HL-60 (cell line): ENCODE results near the gene TDRD12.
A peak's percentile ranks its signal among the peaks of the same experiment; 100 is the strongest.
"Not testable (repeated sequence)": the region's sequence is repeated elsewhere in the genome, so short reads cannot be mapped to it uniquely, and the experiment has no call there.

Experiments used
- GABPA ChIP-seq: IDR thresholded peaks from 2 replicates; pipeline ENCODE4 v1.6.1; 2012; ENCODE audit warnings: low read depth
- POLR2AphosphoS5 ChIP-seq: IDR thresholded peaks from 2 replicates; pipeline ENCODE4 v1.6.1; 2012; ENCODE audit warnings: low read depth
- SPI1 ChIP-seq: IDR thresholded peaks from 2 replicates; pipeline ENCODE4 v1.6.1; 2012; ENCODE audit warnings: low read depth, mild to moderate bottlenecking, borderline replicate concordance
- TF ChIP-seq, protein P1 (sequence below): IDR thresholded peaks from one replicate; pipeline ENCODE4 v1.5.1; 2011; ENCODE audit warnings: low read length, control low read depth, inconsistent platforms; ENCODE audit not compliant: insufficient read depth
- TF ChIP-seq, protein P2 (sequence below): IDR thresholded peaks from 2 replicates; pipeline ENCODE4 v1.6.1; 2012; ENCODE audit warnings: low read depth; ENCODE audit not compliant: insufficient replicate concordance

DNA sequence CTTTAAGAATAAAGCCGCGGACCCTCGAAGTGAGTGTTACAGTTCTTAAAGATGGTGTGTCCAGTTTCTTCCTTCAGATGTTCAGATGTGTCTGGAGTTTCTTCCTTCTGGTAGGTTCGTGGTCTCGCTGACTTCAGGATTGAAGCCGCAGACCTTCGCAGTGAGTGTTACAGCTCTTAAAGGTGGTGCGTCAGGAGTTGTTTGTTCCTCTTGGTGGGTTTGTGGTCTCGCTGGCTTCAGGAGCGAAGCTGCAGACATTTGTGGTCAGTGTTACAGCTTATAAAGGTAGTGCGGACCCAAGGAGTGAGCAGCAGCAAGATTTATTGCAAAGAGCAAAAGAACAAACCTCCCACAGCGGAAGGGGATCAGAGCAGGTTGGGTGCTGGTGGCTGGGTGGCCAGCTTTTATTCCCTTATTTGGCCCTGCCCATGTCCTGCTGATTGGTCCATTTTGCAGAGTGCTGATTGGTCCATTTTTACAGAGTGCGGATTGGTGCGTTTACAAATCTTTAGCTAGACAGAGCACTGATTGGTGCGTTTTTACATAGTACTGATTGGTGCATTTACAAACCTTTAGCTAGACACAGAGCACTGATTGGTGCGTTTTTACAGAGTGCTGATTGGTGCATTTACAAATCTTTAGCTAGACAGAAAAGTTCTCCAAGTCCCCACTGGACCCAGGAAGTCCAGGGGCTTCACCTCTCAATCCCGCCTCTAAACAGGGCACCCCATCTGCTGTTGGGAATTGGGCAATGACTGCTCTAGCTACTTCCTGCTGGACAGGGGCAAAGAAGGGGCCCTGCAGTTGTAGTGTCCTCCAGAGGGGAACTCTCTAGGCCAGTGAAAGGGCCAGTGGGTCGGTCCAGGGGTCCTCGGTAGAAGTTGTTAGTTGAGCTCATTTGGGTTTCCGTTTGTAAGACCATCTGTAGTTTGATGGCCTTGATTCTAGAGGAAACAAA is 26.1 kb upstream of the TDRD12 start:
- TF ChIP-seq, protein P1, sequence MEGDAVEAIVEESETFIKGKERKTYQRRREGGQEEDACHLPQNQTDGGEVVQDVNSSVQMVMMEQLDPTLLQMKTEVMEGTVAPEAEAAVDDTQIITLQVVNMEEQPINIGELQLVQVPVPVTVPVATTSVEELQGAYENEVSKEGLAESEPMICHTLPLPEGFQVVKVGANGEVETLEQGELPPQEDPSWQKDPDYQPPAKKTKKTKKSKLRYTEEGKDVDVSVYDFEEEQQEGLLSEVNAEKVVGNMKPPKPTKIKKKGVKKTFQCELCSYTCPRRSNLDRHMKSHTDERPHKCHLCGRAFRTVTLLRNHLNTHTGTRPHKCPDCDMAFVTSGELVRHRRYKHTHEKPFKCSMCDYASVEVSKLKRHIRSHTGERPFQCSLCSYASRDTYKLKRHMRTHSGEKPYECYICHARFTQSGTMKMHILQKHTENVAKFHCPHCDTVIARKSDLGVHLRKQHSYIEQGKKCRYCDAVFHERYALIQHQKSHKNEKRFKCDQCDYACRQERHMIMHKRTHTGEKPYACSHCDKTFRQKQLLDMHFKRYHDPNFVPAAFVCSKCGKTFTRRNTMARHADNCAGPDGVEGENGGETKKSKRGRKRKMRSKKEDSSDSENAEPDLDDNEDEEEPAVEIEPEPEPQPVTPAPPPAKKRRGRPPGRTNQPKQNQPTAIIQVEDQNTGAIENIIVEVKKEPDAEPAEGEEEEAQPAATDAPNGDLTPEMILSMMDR = not testable (repeated sequence)
- not testable (repeated sequence) for TF ChIP-seq POLR2AphosphoS5
- TF ChIP-seq, protein P2, sequence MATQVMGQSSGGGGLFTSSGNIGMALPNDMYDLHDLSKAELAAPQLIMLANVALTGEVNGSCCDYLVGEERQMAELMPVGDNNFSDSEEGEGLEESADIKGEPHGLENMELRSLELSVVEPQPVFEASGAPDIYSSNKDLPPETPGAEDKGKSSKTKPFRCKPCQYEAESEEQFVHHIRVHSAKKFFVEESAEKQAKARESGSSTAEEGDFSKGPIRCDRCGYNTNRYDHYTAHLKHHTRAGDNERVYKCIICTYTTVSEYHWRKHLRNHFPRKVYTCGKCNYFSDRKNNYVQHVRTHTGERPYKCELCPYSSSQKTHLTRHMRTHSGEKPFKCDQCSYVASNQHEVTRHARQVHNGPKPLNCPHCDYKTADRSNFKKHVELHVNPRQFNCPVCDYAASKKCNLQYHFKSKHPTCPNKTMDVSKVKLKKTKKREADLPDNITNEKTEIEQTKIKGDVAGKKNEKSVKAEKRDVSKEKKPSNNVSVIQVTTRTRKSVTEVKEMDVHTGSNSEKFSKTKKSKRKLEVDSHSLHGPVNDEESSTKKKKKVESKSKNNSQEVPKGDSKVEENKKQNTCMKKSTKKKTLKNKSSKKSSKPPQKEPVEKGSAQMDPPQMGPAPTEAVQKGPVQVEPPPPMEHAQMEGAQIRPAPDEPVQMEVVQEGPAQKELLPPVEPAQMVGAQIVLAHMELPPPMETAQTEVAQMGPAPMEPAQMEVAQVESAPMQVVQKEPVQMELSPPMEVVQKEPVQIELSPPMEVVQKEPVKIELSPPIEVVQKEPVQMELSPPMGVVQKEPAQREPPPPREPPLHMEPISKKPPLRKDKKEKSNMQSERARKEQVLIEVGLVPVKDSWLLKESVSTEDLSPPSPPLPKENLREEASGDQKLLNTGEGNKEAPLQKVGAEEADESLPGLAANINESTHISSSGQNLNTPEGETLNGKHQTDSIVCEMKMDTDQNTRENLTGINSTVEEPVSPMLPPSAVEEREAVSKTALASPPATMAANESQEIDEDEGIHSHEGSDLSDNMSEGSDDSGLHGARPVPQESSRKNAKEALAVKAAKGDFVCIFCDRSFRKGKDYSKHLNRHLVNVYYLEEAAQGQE = peak; percentile 63
- TF ChIP-seq GABPA (0 out of 2 replicates have a peak, but pooled peaks have one; percentile 11), SPI1 (0 out of 2 replicates have a peak, but pooled peaks have one; percentile 2)
